Bronchial smooth muscle cell (primary cell): ENCODE data around the gene GPR35. TPM values are rescaled to one million over a fixed set of nuclear protein-coding genes. Genes with fewer than 3 reads are reported as not detected.

ENCODE experiments used
- total RNA-seq: library from RNA; depleted of rRNA; stranded (reverse); fragments of >200 nt; gene quantifications from 2 replicates; pipeline ENCODE4 v1.2.1, GENCODE V29; 2014

The GPR35 gene, protein sequence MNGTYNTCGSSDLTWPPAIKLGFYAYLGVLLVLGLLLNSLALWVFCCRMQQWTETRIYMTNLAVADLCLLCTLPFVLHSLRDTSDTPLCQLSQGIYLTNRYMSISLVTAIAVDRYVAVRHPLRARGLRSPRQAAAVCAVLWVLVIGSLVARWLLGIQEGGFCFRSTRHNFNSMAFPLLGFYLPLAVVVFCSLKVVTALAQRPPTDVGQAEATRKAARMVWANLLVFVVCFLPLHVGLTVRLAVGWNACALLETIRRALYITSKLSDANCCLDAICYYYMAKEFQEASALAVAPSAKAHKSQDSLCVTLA
- total RNA-seq, result 0.32 and 0.52 TPM in 2 replicates

DNA sequence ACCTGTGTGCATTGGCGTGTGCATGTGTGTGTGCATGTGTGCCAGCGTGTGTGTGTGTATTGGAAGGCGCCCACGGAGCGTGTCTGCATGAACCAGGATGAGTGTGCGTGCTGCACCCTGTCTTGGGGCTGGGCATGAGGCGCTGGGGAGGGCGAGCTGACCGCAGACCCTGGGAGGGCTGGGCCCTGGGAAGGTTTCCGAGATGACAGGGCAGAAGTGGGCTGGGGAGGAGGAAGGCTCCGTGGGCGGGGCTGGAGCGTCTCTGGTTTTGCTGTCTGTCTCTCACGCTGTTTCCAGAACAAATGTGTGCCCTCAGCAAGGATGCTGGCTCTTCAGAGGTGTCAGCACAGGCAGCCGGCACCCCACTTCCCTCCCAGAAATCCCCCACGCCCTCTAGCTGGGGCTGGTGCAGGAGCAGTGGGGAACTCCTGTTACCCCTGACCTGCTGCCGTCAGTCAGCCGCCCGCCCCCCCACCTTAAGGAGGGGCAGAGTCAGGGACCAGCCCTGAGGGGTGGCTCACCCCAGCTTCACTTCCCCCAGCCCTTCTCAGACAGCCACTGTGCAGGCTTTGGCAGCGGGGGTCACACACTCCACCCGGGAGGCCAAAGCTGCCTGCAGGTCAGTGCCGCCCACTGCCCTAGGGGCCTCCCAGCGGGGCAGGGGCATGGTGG lies at the start of gene GPR35:
Gene GPR35, plus strand, starts transcription at position 531 of the 672 bp plus-strand sequence. CDS start 4,473 bp downstream, outside the sequence.

DNA sequence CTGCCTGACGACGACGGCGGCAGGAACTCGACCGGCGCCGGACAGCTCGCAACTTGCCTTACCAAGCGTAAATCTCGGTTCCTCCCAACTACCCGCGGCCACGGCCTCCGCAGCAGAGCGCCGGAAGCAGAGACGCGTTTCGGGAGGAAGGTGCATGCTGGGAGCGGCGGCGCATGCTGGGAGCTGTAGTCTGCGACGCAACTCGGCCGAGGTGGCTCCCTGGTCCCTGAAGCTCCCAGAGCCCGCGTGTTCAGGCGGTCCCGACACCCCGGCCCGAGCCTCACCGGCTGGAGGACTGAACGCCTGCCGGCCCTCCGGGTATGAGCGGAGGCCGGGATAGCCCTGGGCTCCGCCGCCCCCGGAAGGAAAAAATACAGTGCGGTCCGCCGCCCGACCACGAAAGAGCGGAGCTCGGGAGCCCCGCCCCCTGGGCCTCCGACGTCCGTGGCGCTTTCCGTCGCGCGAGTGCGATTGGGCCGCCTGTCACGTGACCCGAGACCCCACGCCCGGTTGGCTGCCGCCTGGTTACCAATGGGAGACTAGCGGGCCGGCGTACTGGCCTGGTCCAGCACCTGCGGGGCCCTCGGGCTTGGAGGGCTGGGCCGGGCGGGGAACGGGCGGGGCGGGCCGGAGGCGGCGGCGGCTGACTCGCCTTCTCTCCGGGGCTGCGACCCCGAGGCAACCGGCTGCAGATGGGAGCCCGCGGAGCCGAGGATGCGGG lies 38.9 kb upstream of the GPR35 start, which contains the start of gene CAPN10:
Gene CAPN10, plus strand, starts transcription at position 537 of the 721 bp plus-strand sequence. Its CDS starts 178 bp downstream, at position 715.

Other genes starting within 250 kb of the GPR35 start
- gene GPC1, start 189.8 kb upstream of the GPR35 start, total RNA-seq, result 61.6 and 68.6 TPM in 2 replicates
- 4.8 and 4.9 TPM in 2 replicates for gene ANKMY1, start 67.5 kb upstream of the GPR35 start, total RNA-seq
- gene DUSP28, start 65.1 kb upstream of the GPR35 start, total RNA-seq, result 2.0 and 2.4 TPM in 2 replicates
- gene RNPEPL1, start 57.0 kb upstream of the GPR35 start, total RNA-seq, result 4.5 and 7.7 TPM in 2 replicates
- gene CAPN10, start 38.7 kb upstream of the GPR35 start, total RNA-seq, result 18.8 and 19.5 TPM in 2 replicates
- not detected in 2 replicates for gene AQP12B, start 57.4 kb downstream of the GPR35 start, total RNA-seq
- not detected in 2 replicates for gene AQP12A, start 66.4 kb downstream of the GPR35 start, total RNA-seq
- gene KIF1A, start 194.7 kb downstream of the GPR35 start, total RNA-seq, result under 0.01 TPM in 1 of 2 replicates, not detected in the other
- gene AGXT, start 243.3 kb downstream of the GPR35 start, total RNA-seq, result not detected in 2 replicates